RKO (cell line): ENCODE results near the gene ARRB1.
A peak's percentile ranks its signal among the peaks of the same experiment; 100 is the strongest.

ENCODE experiments used
- DNase-seq: peaks from one replicate; pipeline ENCODE4 v3.0.0-alpha.2; 2016; ENCODE audit warnings: low spot score

ARRB1 gene

GRCh38 chr11:75301131-75301530 is 50.3 kb downstream of the ARRB1 start:
- no peak for DNase-seq

- DNase-seq, result no peak
These were observed 52.5 kb downstream of the ARRB1 start for GRCh38 chr11:75298976-75299260.

GRCh38 chr11:75298191-75298975 is 53.1 kb downstream of the ARRB1 start:
- DNase-seq, result no peak

GRCh38 chr11:75293903-75294302 is 57.6 kb downstream of the ARRB1 start:
- no peak for DNase-seq

GRCh38 chr11:75292943-75293342 is 58.5 kb downstream of the ARRB1 start:
- DNase-seq, result no peak

- DNase-seq, result no peak
These were observed 59.7 kb downstream of the ARRB1 start for GRCh38 chr11:75291741-75292140.

- no peak for DNase-seq
These were observed 61.5 kb downstream of the ARRB1 start for GRCh38 chr11:75289919-75290318.

- DNase-seq, result no peak
These were observed 62.0 kb downstream of the ARRB1 start for GRCh38 chr11:75289511-75289760.

- DNase-seq, result no peak
These were observed 63.9 kb downstream of the ARRB1 start for GRCh38 chr11:75287579-75287978.

GRCh38 chr11:75286826-75287465 is 64.5 kb downstream of the ARRB1 start:
- peak; percentile 38 for DNase-seq

GRCh38 chr11:75285776-75286360 is 65.6 kb downstream of the ARRB1 start:
- DNase-seq, result no peak

GRCh38 chr11:75283391-75283931 is 68.0 kb downstream of the ARRB1 start:
- DNase-seq, result no peak

GRCh38 chr11:75281469-75282095 is 69.9 kb downstream of the ARRB1 start:
- no peak for DNase-seq

- no peak for DNase-seq
These were observed 70.5 kb downstream of the ARRB1 start for GRCh38 chr11:75280770-75281468.

GRCh38 chr11:75280227-75280701 is 71.2 kb downstream of the ARRB1 start:
- peak; percentile 56 for DNase-seq

GRCh38 chr11:75279273-75279672 is 72.2 kb downstream of the ARRB1 start:
- no peak for DNase-seq

GRCh38 chr11:75277991-75278790 is 73.3 kb downstream of the ARRB1 start:
- no peak for DNase-seq

GRCh38 chr11:75277211-75277805 is 74.2 kb downstream of the ARRB1 start:
- DNase-seq, result no peak

GRCh38 chr11:75276686-75277085 is 74.8 kb downstream of the ARRB1 start:
- DNase-seq, result no peak

- DNase-seq, result no peak
These were observed 75.3 kb downstream of the ARRB1 start for GRCh38 chr11:75276186-75276585.

- no peak for DNase-seq
These were observed 75.9 kb downstream of the ARRB1 start for GRCh38 chr11:75275581-75275980.
